H4 (cell line): Measurements from ENCODE around the gene GPR78. TPM values are rescaled to one million over a fixed set of nuclear protein-coding genes. Genes with fewer than 3 reads are reported as not detected.

Source experiments
- DNase-seq: peaks from one replicate; pipeline ENCODE4 v3.0.0-alpha.2; 2015; ENCODE audit warnings: low spot score
- total RNA-seq: library from RNA; depleted of rRNA; stranded (reverse); fragments of >200 nt; shearing (Covaris generic); gene quantifications from 2 replicates; pipeline ENCODE4 v1.2.3, GENCODE V29; 2014

Gene GPR78
- total RNA-seq, 1 experiment from 2014 or later: not detected

DNA sequence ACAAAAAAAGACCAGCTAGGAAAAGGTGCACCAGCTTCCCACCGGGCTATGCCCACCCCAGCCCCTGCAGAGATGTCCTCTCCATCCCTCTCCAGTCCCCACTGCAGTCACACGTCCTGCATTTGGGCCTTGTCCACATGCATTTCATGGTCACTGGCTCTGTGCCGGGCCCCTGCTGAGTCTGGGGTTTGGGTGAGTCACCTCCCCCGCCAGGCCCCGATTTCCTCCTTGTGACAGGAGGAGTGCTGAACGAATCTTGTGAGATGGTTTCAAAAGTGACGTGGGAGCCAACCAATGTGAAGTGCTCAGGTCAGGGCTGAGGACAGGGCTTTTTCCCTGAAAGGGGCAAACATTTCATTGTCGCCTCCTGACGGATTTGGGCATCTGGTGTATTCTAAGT lies 19.5 kb downstream of the GPR78 start:
- peak; percentile 96 for DNase-seq

DNA sequence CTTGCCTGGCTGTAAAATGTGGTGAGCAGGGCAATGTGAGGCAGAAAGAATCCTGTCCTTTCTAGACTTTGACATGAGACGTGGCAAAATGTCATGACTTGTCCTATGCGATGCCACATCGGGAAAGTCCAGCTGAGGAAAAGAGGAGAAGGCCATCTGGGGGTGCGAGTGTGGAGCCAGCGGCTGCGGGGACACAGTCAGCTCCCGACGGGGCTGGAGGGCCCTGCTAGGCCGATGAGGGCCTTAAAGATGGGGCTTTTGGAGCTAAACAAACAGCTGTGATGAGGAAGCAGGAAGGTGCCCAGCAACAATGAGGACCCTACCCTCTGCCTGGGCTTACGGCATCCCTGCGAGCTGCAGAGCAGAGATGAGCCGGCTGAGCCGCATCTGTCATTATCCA lies 20.1 kb downstream of the GPR78 start:
- DNase-seq: no peak

DNA sequence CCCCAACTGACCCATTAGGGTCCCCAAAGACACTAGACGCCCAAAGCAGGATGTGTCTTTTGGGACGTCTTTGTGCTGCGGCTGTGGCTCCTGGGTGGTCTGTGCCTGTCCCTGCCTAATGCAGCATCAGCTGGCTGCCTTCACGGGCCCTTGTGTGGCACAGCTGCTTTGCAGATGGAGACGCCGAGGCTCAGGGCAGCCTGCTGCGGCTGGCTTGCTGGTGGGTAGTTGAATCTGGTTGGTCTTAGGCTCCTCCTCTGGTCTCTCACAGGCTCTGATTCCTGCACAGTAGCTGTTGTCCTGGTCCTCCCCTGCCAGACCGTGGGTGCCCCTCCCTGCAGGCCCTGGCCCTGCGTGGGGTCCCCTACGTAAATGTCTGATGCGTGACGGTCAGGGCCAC lies 20.5 kb downstream of the GPR78 start:
- no peak for DNase-seq

GRCh38 chr4:8601086-8601485 lies 20.9 kb downstream of the GPR78 start:
- DNase-seq: no peak

DNA sequence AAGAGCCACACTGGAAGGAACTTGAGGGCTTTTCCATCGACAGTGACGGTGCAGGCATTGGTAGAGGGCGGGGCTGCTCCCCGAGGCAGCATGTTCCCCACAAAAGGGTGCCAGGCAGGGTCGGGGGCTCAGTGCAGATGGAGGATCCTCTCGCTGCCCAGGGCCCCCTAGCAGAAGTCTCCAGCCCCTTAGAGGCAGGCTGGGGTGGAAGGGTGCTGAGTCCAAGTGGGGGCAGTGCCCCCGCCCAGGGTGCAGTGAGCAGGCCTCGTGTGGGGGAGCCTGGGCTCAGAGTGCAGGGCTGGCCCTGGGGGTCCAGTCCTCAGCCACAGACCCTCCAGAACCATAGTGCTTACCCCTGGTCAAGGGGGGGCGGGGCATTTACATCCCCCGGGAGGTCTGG lies 21.4 kb downstream of the GPR78 start:
- no peak for DNase-seq

DNA sequence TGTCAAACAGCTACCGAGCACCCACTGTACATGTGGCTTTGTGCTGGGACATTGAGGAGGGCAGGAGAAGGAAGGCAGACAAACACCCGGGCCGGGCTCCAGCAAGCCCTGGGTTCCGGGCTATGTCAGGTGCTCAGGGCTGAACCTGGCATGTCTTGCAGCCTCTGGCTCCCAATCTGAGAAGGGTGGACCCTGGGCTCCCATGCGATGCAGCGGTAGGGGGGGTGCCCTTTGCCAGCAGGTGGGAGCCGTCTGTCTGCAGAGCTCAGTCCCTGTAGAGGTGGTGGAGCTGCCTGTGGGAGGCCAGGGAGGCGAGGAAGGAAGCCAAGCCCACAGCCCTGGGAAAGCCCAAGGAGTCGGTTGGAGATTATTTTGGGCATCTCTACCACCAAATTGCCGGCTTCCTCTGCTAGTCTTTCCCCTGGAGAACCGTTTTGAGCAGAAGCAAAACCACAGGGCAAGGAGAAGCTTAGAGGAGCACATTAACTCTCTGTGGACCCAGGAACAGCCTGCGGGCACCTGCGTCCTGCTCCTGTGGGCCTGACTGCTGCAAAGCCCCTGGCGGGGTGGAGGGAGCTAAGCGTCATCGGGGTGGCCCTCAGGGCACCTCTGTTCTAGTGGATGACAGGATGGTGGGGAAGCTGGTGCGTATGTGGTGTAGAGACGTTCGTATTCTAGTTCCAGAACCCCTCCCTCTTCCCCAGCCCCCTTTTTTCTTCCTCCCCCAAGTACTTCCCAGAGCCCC lies 22.7 kb downstream of the GPR78 start:
- DNase-seq: no peak

DNA sequence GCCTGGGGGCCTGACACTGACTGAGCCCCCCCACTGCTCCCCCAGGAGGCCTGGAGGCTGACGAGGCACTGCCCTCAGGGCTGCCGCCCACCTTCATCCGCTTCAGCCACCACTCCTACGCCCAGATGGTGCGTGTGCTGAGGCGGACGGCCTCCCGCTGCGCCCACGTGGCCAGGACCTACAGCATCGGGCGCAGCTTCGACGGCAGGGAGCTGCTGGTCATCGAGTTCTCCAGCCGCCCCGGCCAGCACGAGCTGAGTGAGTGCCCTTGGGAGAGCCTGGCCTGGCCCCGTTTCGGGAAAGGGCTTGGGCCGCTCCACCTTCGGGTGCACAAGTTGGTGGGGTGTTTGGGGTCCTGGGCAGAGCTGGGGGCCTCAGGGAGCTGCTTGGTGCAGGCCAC lies 23.7 kb downstream of the GPR78 start:
- no peak for DNase-seq

- no peak for DNase-seq
These were observed 25.1 kb downstream of the GPR78 start for GRCh38 chr4:8605289-8605688.

DNA sequence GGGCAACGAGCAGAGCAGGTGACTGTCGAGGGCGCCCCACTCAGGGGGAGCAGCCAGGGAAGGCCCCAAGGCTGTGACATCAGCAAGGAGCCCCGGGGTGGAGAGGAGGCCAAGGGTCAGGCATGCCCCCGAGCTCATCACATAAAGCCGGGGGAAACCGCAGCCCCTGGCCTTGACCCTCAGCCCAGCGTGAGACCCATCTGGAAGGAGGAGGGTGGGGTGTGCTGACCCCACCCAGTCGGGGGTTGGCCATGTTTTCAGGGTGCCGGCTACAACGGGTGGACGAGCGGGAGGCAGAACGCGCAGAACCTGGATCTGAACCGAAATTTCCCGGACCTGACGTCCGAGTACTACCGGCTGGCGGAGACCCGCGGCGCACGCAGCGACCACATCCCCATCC lies 26.3 kb downstream of the GPR78 start:
- DNase-seq: no peak

DNA sequence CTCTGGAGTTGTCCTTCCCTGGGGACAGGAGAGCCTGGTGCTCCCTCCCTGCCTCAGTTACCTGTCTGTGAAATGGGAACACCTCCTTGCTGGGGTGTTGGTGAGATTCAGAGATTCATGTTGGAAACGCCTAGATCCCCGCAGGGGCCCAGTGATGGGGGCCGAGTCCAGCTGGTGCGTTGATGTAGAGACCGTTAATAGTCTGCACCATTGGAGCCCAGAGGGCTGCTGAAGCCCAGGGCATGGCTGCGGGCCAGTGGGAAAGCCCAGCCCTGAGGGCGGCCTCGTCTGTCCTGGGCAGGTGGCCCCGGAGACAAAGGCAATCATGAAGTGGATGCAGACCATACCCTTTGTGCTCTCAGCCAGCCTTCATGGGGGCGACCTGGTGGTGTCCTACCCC lies 26.8 kb downstream of the GPR78 start:
- DNase-seq: no peak

GRCh38 chr4:8607603-8608481 lies 27.6 kb downstream of the GPR78 start:
- no peak for DNase-seq

GRCh38 chr4:8608714-8609391 lies 28.7 kb downstream of the GPR78 start:
- no peak for DNase-seq

- DNase-seq: no peak
These were observed 29.2 kb downstream of the GPR78 start for GRCh38 chr4:8609406-8609805.

- DNase-seq: no peak
These were observed 29.7 kb downstream of the GPR78 start for GRCh38 chr4:8609824-8610350.

DNA sequence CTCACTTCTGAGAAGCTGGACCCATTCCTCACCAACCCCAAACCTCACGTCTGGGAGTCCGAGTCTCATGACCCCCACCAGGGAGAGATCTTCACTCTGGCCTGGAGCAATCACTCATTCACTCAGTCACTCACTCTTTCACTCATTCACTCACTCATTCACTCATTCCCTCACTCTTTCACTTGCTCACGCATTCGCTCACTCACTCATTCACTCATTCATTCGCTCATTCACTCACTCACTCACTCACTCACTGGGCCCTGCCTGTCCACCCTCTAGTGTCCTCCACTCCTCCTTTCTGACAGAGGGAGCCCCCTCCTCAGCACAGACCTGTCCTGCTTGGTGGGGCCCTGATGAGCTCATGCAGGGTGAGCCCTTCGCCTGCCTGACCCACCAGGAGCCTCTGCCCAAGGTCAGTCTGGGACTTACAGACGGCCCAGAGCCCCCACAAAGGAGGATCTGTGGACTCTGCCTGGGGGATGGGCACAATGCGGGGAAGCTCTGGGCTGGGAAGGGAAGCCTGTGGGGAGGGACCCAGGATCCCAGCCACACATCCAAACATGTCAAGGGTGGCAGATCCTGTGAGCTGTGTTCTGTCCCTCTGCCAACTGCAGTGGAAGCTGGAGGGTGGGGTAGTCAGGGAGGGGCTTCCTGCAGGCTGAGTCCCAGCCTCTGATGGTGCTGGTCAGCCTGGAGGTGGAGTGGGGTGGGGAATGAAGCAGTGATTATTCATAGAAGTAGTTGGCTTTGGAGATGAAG lies 30.8 kb downstream of the GPR78 start:
- DNase-seq: no peak

GRCh38 chr4:8612646-8613045 lies 32.5 kb downstream of the GPR78 start:
- DNase-seq: no peak

- no peak for DNase-seq
These were observed 33.5 kb downstream of the GPR78 start for GRCh38 chr4:8613421-8614364.

DNA sequence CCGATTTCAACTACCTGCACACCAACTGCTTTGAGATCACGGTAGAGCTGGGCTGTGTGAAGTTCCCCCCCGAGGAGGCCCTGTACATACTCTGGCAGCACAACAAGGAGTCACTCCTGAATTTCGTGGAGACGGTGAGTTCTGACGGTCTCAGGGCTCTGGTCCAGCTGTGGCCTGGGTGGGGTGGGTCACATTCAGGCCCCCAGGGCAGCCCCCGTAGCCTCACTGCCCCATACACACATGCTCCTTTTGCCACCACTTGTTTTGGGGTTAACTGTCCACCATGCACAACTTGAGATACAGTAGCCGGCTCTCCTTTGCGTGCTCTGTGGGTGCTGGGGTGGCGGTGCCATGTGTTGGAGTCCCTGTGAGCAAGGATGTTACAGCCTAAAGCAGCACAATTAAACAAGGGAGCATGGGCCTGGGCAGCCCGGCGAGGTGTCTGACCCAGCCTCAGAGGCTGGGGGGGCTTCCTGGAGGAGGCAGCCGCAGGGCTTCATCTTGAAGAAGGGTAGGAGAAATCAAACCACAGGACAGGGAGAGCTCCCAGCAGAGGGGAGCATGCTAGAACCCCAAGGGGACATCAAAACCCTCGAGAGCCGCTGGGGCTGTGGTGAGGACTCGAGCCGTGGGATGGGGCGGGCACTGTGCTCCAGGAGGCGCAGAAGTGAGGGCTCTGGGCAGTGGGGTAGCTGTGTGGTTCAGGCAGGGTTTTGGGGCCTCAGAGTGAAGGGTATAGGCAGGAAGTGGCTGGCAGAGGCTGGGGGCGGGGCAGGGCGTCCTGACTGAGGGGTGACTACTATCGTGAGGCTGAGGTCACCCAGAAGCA lies 34.4 kb downstream of the GPR78 start:
- DNase-seq: no peak

DNA sequence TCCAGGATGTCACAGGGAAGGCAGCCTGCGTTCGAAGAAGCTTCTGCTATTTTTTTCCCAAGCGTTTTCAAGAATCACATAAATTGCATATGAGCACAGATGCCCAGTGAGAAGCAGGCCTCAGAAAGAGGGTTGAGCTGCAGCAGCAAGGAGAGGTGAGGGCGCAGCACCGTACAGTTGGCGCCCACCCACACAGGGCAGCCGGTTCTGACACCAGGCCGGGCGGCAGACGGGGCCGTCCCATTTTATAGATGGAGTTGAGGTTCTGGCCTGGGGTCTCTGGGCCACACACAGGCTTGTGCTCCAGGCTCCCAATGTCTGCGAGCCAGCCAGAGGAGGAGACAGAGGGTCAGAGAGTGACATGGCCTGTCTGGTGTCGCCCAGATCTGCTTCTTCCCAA lies 35.2 kb downstream of the GPR78 start:
- no peak for DNase-seq
